ENCODE measurements around the gene FOXO6.

Gene FOXO6

GRCh38 chr1:41366455-41367287 lies 5.4 kb downstream of the FOXO6 start:
- no peak for DNase-seq (ENCODE audit: low spot score)

GRCh38 chr1:41367288-41367642 lies 6.0 kb downstream of the FOXO6 start:
- no peak for DNase-seq (ENCODE audit: low spot score)

GRCh38 chr1:41368366-41368765 lies 7.1 kb downstream of the FOXO6 start:
- no peak for DNase-seq (ENCODE audit: low spot score)

- no peak for DNase-seq (ENCODE audit: low spot score)
Observed at GRCh38 chr1:41368801-41369200, 7.6 kb downstream of the FOXO6 start.

GRCh38 chr1:41369531-41369930 lies 8.3 kb downstream of the FOXO6 start:
- no peak for DNase-seq (ENCODE audit: low spot score)

- no peak for DNase-seq (ENCODE audit: low spot score)
Observed at GRCh38 chr1:41370225-41370624, 9.0 kb downstream of the FOXO6 start.

- no peak for DNase-seq (ENCODE audit: low spot score)
Observed at GRCh38 chr1:41370756-41371420, 9.7 kb downstream of the FOXO6 start.

GRCh38 chr1:41371630-41372599 lies 10.7 kb downstream of the FOXO6 start:
- no peak for DNase-seq (ENCODE audit: low spot score)

- no peak for DNase-seq (ENCODE audit: low spot score)
Observed at GRCh38 chr1:41372600-41372993, 11.4 kb downstream of the FOXO6 start.

- no peak for DNase-seq (ENCODE audit: low spot score)
Observed at GRCh38 chr1:41373373-41373772, 12.1 kb downstream of the FOXO6 start.

- no peak for DNase-seq (ENCODE audit: low spot score)
Observed at GRCh38 chr1:41374711-41375110, 13.5 kb downstream of the FOXO6 start.

- DNase-seq (ENCODE audit: low spot score) = no peak
Observed at GRCh38 chr1:41377397-41377796, 16.2 kb downstream of the FOXO6 start.

- no peak for DNase-seq (ENCODE audit: low spot score)
Observed at GRCh38 chr1:41378222-41378621, 17.0 kb downstream of the FOXO6 start.

GRCh38 chr1:41378999-41379737 lies 17.9 kb downstream of the FOXO6 start:
- no peak for DNase-seq (ENCODE audit: low spot score)

GRCh38 chr1:41379738-41380130 lies 18.5 kb downstream of the FOXO6 start:
- no peak for DNase-seq (ENCODE audit: low spot score)

- DNase-seq (ENCODE audit: low spot score) = no peak
Observed at GRCh38 chr1:41380195-41380594, 19.0 kb downstream of the FOXO6 start.

GRCh38 chr1:41380979-41381691 lies 19.9 kb downstream of the FOXO6 start:
- no peak for DNase-seq (ENCODE audit: low spot score)

- DNase-seq (ENCODE audit: low spot score) = no peak
Observed at GRCh38 chr1:41381692-41382479, 20.7 kb downstream of the FOXO6 start.

- DNase-seq (ENCODE audit: low spot score) = no peak
Observed at GRCh38 chr1:41382480-41383090, 21.4 kb downstream of the FOXO6 start.
